Activated CD4-positive, alpha-beta T cell treated with anti-CD3 and anti-CD28 coated beads, Interleukin-2, Interleukin-6, amounts not matched to agents 100 ng/mL and 50 ng/mL, durations not matched to agents 16 hours and 8 hours (primary cell): Measurements from ENCODE around the gene SSH2.

Experiments
- DNase-seq: peaks from one replicate; pipeline ENCODE4 v3.0.0-alpha.2; 2020

SSH2 gene

GRCh38 chr17:29619251-29619650, 310.8 kb downstream of the SSH2 start:
- peak; percentile 26 for DNase-seq

GRCh38 chr17:29618272-29619065, 311.6 kb downstream of the SSH2 start:
- DNase-seq = no peak

- peak; percentile 95 for DNase-seq
Observed at GRCh38 chr17:29617481-29618271, 312.4 kb downstream of the SSH2 start.

- DNase-seq = peak; percentile 97
Observed at GRCh38 chr17:29617125-29617480, 312.9 kb downstream of the SSH2 start.

- peak; percentile 26 for DNase-seq
Observed at GRCh38 chr17:29616300-29617048, 313.6 kb downstream of the SSH2 start.

- peak; percentile 91 for DNase-seq
Observed at GRCh38 chr17:29615492-29616299, 314.3 kb downstream of the SSH2 start.

- peak; percentile 72 for DNase-seq
Observed at GRCh38 chr17:29615048-29615385, 315.0 kb downstream of the SSH2 start.

GRCh38 chr17:29614349-29615047, 315.5 kb downstream of the SSH2 start:
- no peak for DNase-seq

GRCh38 chr17:29613856-29614255, 316.2 kb downstream of the SSH2 start:
- DNase-seq = no peak

- DNase-seq = peak; percentile 98
Observed at GRCh38 chr17:29613352-29613837, 316.6 kb downstream of the SSH2 start.

- no peak for DNase-seq
Observed at GRCh38 chr17:29612404-29613280, 317.4 kb downstream of the SSH2 start.

- DNase-seq = no peak
Observed at GRCh38 chr17:29612094-29612403, 318.0 kb downstream of the SSH2 start.

- no peak for DNase-seq
Observed at GRCh38 chr17:29611351-29612093, 318.5 kb downstream of the SSH2 start.

- DNase-seq = no peak
Observed at GRCh38 chr17:29610395-29610794, 319.6 kb downstream of the SSH2 start.

- no peak for DNase-seq
Observed at GRCh38 chr17:29608986-29609385, 321.0 kb downstream of the SSH2 start.

- no peak for DNase-seq
Observed at GRCh38 chr17:29607557-29608195, 322.4 kb downstream of the SSH2 start.

GRCh38 chr17:29603109-29603674, 326.8 kb downstream of the SSH2 start:
- DNase-seq = no peak

- DNase-seq = no peak
Observed at GRCh38 chr17:29597361-29598172, 332.5 kb downstream of the SSH2 start.

- no peak for DNase-seq
Observed at GRCh38 chr17:29596811-29597210, 333.2 kb downstream of the SSH2 start.
